ENCODE measurements around the gene AMOTL1.

DNA sequence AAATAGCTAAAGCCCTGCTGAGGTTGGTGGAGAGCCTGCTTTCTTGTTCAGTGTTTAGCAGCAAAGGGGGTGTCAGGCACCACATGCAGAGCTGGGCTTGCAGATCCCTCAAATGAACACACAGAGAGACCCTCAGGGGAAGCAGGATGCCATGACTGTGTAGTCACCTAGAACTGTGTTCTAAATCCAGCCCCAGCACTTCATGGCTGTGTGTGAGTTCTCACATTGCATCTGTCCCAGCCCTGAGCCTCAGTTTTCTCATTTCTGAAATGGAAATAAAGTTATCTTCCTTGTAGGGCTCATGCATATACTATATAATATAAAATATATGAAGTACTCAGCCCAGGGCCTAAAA is 158.1 kb downstream of the AMOTL1 start:
- TF ChIP-seq, protein P1, sequence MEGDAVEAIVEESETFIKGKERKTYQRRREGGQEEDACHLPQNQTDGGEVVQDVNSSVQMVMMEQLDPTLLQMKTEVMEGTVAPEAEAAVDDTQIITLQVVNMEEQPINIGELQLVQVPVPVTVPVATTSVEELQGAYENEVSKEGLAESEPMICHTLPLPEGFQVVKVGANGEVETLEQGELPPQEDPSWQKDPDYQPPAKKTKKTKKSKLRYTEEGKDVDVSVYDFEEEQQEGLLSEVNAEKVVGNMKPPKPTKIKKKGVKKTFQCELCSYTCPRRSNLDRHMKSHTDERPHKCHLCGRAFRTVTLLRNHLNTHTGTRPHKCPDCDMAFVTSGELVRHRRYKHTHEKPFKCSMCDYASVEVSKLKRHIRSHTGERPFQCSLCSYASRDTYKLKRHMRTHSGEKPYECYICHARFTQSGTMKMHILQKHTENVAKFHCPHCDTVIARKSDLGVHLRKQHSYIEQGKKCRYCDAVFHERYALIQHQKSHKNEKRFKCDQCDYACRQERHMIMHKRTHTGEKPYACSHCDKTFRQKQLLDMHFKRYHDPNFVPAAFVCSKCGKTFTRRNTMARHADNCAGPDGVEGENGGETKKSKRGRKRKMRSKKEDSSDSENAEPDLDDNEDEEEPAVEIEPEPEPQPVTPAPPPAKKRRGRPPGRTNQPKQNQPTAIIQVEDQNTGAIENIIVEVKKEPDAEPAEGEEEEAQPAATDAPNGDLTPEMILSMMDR (IDR thresholded peaks at IDR 0.05), result no peak
- TF ChIP-seq POLR2AphosphoS5 (IDR thresholded peaks at IDR 0.05), result no peak

All from stomach (tissue), 4 donors.